ENCODE data around the gene MRPL9. TPM values are rescaled to one million over a fixed set of nuclear protein-coding genes. Genes with fewer than 3 reads are reported as not detected.

MRPL9 gene
- total RNA-seq, 1 donor from 2014 or later, result 58.5 TPM

GRCh38 chr1:151728151-151729054 lies 34.9 kb downstream of the MRPL9 start:
- H3K9me3 ChIP-seq (ENCODE audit: insufficient read depth, low read depth, low read length), result no peaks in the 10 kb centered on the region
- Mint-ChIP-seq H3K36me3 (ENCODE audit: low read depth, unreplicated experiment) (no peaks in the 10 kb centered on the region), H3K9me3 (ENCODE audit: unreplicated experiment) (no peaks in the 10 kb centered on the region), H3K4me1 (ENCODE audit: low read depth, unreplicated experiment) (peaks cover 1% of the 10 kb centered on the region), H3K27ac (ENCODE audit: unreplicated experiment) (no peak overlapping the region), H3K27me3 (ENCODE audit: low read depth, unreplicated experiment) (peaks cover 56% of the 10 kb centered on the region), H3K4me3 (ENCODE audit: unreplicated experiment) (no peak overlapping the region)
- peaks cover 41% of the 10 kb centered on the region for H3K27me3 ChIP-seq (ENCODE audit: insufficient read depth, low read length)
- DNase-seq (ENCODE audit: low read depth) (peak; percentile 63), FAIRE-seq (no peak)
- no peaks in the 10 kb centered on the region for H4K20me1 ChIP-seq (ENCODE audit: insufficient read depth, low read length)
- H2AFZ ChIP-seq (ENCODE audit: low read depth, low read length), result peak overlapping the region; percentile 39
- no peaks in the 10 kb centered on the region for H3K79me2 ChIP-seq (ENCODE audit: insufficient read depth, low read length)
- peak overlapping the region; percentile 18 for H3K4me3 ChIP-seq (ENCODE audit: insufficient read depth, low read depth, low read length)
- peak overlapping the region; percentile 76 for H3K4me2 ChIP-seq (ENCODE audit: low read length)
- H3K27ac ChIP-seq (ENCODE audit: low read depth, low read length), result no peak overlapping the region
- TF ChIP-seq, protein P1, sequence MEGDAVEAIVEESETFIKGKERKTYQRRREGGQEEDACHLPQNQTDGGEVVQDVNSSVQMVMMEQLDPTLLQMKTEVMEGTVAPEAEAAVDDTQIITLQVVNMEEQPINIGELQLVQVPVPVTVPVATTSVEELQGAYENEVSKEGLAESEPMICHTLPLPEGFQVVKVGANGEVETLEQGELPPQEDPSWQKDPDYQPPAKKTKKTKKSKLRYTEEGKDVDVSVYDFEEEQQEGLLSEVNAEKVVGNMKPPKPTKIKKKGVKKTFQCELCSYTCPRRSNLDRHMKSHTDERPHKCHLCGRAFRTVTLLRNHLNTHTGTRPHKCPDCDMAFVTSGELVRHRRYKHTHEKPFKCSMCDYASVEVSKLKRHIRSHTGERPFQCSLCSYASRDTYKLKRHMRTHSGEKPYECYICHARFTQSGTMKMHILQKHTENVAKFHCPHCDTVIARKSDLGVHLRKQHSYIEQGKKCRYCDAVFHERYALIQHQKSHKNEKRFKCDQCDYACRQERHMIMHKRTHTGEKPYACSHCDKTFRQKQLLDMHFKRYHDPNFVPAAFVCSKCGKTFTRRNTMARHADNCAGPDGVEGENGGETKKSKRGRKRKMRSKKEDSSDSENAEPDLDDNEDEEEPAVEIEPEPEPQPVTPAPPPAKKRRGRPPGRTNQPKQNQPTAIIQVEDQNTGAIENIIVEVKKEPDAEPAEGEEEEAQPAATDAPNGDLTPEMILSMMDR (IDR thresholded peaks at IDR 0.05; ENCODE audit: insufficient read depth, low read depth, low read length), result no peak
- TF ChIP-seq EZH2 (IDR thresholded peaks at IDR 0.05; ENCODE audit: insufficient read depth, low read length), result no peak
- peak overlapping the region; percentile 28 for H3K9ac ChIP-seq (ENCODE audit: low read length)
- H3K36me3 ChIP-seq (ENCODE audit: insufficient read depth, low read length), result no peaks in the 10 kb centered on the region
- H3K4me1 ChIP-seq (ENCODE audit: insufficient read depth, low read length), result no peaks in the 10 kb centered on the region

DNA sequence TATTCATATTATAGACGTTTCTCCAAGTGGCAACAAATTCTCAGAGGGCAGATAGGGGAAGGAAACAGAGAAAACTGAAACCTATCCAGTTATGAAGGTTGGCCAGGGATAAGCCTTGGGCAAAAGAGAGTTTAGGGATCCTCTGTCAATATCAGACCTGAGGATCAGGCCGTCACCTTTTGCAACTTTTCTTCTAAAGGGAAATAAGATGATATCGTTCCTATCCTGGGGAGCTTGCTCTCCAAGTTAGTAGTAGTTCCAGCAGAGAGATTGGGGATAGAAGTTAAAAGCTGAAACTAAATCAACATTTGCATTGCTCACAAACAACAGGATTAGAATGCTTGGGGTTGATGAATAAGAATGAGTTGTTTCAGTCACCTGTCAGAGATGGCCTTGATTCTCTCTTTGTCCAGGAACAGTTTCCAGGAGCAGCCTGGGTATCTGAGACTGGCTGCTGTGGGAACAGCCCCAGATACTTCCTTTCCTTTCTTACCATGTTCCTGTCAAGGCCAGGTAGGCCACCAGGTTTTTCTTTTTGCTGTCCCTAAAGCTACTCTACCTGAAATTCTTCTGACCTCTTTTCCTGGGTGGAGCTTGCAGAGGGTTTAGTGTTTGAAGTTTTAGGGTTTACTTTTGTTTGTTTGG lies 39.4 kb downstream of the MRPL9 start:
- DNase-seq (ENCODE audit: low read depth) (no peak), FAIRE-seq (no peak)
- H3K27me3 Mint-ChIP-seq (ENCODE audit: low read depth, unreplicated experiment), result peaks cover 55% of the 10 kb centered on the region

More for the DNA sequence above, 39.4 kb downstream of the MRPL9 start:
- Histone ChIP-seq H3K4me2 (ENCODE audit: low read length) (no peak overlapping the region), H2AFZ (ENCODE audit: low read depth, low read length) (no peak overlapping the region), H3K27ac (ENCODE audit: low read depth, low read length) (no peak overlapping the region), H3K4me3 (ENCODE audit: insufficient read depth, low read depth, low read length) (no peak overlapping the region), H4K20me1 (ENCODE audit: insufficient read depth, low read length) (no peaks in the 10 kb centered on the region), H3K79me2 (ENCODE audit: insufficient read depth, low read length) (no peaks in the 10 kb centered on the region), H3K4me1 (ENCODE audit: insufficient read depth, low read length) (peaks cover 5% of the 10 kb centered on the region), H3K27me3 (ENCODE audit: insufficient read depth, low read length) (peaks cover 68% of the 10 kb centered on the region), H3K9ac (ENCODE audit: low read length) (no peak overlapping the region), H3K36me3 (ENCODE audit: insufficient read depth, low read length) (no peaks in the 10 kb centered on the region), H3K9me3 (ENCODE audit: insufficient read depth, low read depth, low read length) (no peaks in the 10 kb centered on the region)
- Mint-ChIP-seq H3K9me3 (ENCODE audit: unreplicated experiment) (no peaks in the 10 kb centered on the region), H3K4me3 (ENCODE audit: unreplicated experiment) (no peak overlapping the region), H3K36me3 (ENCODE audit: low read depth, unreplicated experiment) (no peaks in the 10 kb centered on the region), H3K4me1 (ENCODE audit: low read depth, unreplicated experiment) (peaks cover 16% of the 10 kb centered on the region), H3K27ac (ENCODE audit: unreplicated experiment) (no peak overlapping the region)
- TF ChIP-seq, protein P1 (IDR thresholded peaks at IDR 0.05; ENCODE audit: insufficient read depth, low read depth, low read length), result no peak
- TF ChIP-seq EZH2 (IDR thresholded peaks at IDR 0.05; ENCODE audit: insufficient read depth, low read length), result no peak

Measured in astrocyte (in vitro differentiated cells and primary cell).